Measurements from ENCODE around the gene ECE2.

The ECE2 gene

DNA sequence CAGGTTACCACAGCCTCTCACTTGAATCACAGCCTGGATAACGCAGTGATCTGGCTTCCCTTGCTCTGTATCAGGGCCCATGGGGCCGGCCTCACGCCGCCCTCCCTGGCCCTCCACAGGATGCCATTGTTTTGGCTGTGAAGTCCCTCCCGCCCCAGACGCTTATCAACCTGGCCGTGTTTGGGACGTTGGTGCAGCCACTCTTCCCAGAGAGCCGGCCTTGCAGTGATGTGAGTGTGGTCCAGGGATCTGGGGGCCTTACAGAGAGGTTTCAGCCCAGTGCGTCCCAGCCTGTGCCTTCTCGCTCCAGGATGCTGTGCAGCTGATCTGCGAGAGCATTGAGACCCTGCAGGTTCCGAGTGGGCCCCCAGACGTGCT, 39.8 kb upstream of the ECE2 start:
- no peak for TF ChIP-seq ZNF274 (IDR thresholded peaks at IDR 0.05; ENCODE audit: low read depth, low read length)
- H3K4me3 ChIP-seq (ENCODE audit: low read length), result no peak overlapping the region

DNA sequence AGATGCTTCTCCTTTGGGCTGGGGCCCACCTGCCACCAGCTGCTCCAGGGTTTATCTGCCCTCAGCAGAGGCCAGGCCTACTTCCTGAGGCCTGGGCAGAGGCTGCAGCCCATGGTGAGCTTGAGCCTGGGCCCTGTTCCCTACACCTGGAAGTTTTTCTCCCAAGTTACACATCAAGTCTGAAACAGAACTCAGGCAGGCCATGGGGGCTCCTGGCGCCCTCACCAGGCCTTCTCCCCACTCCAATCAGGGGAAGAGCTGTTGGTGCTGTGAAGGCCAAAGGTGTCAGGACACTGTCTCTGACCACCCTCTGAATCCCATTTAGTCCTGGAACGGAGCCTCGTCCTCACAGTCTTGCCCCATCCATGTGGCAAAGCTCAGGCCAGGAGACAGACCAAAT, 39.2 kb upstream of the ECE2 start:
- H3K4me3 ChIP-seq (ENCODE audit: low read length), result no peak overlapping the region
- no peak for TF ChIP-seq ZNF274 (IDR thresholded peaks at IDR 0.05; ENCODE audit: low read depth, low read length)

DNA sequence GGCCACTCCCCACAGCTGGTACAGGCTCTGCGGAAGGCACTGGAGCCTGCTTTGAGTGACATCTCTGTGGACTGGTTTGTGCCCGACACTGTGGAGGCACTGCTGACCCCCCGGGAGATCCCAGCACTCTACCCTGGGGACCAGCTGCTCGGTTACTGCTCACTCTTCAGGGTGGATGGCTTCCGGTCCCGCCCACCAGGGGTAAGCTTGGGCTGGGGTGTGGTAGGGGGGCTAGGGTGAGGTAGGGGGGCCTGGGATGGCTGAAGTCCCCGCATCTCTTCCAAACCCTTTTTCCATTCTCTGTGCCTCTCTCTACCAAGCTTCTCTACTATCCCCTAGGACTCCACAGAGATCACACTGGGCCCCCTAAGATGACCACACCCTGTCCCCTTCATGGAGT, 38.6 kb upstream of the ECE2 start:
- H3K4me3 ChIP-seq (ENCODE audit: low read length), result no peak overlapping the region
- no peak for TF ChIP-seq ZNF274 (IDR thresholded peaks at IDR 0.05; ENCODE audit: low read depth, low read length)

DNA sequence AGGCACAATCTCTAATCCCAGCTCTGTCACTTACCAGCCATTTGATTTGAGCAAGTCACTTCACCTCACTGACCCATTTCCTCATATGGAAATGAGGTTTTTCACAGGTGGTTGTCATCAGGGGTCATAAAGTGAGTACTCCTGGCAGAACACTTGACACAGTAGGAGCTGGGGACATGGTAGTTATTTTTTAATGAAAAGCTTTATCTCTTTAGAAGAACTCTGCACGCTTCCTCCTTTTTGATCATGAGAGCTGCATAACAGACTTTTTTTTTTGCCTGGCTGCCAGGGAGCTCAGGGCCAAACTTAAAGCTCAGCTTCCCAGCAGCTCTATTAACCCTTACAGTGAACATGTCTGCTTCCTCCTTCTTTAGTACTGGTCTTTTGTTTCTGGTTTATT, 38.0 kb upstream of the ECE2 start:
- no peak for TF ChIP-seq ZNF274 (IDR thresholded peaks at IDR 0.05; ENCODE audit: low read depth, low read length)
- H3K4me3 ChIP-seq (ENCODE audit: low read length), result no peak overlapping the region

- no peak for TF ChIP-seq ZNF274 (IDR thresholded peaks at IDR 0.05; ENCODE audit: low read depth, low read length)
- no peak overlapping the region for H3K4me3 ChIP-seq (ENCODE audit: low read length)
These were observed 37.5 kb upstream of the ECE2 start for GRCh38 chr3:184238246-184238818.

- no peak for TF ChIP-seq ZNF274 (IDR thresholded peaks at IDR 0.05; ENCODE audit: low read depth, low read length)
- no peak overlapping the region for H3K4me3 ChIP-seq (ENCODE audit: low read length)
These were observed 36.6 kb upstream of the ECE2 start for GRCh38 chr3:184239221-184239620.

DNA sequence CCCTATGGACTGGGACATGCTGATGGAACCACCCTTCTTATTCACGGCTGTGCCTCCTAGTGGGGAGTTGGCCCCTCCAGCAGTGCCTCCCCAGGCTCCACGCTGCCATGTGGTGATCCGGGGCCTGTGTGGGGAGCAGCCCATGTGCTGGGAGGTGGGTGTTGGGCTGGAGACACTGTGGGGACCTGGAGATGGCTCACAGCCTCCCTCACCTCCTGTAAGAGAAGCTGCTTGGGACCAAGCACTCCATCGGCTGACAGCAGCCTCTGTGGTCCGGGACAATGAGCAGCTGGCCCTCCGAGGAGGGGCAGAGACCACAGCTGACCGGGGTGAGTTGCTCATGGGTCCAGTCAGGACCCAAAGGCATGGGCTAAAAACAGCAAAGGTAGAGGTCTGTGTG, 36.1 kb upstream of the ECE2 start:
- H3K4me3 ChIP-seq (ENCODE audit: low read length), result no peak overlapping the region
- TF ChIP-seq ZNF274 (IDR thresholded peaks at IDR 0.05; ENCODE audit: low read depth, low read length), result no peak

DNA sequence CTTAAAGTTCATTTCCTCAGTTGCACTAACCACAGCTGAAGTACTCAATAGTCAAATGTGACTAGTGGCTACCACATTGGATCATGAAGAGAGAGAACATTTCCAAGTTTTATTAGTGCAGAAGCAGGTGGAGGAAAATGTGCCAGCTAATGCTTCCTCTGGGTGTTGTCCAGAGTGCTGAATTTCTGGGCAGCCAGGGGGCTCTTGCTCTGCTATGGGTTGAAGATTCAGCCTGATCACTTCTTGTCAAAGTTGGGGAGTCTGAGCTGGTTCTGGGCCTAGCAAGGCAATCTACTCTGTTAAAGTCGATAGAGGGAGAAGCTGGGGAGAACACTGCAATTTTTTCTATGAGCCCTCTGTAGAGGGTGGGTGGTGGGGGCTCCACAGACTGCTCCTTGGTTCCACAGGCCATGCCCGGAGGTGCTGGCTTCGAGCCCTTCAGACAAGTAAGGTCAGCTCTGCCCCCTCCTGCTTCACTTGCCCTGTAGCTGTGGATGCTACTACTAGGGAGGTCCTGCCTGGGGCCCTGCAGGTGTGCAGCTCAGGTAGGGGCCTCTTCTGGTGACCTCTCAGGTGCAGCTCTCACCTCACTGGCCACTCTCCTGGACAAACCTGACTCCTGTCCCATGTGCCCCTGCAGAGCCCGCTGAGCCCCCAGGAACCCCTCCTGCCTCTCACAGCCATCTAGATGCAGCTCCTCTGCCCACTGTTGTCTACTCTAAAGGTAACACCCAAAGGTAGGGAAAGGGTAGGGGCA, 35.3 kb upstream of the ECE2 start:
- no peak overlapping the region for H3K4me3 ChIP-seq (ENCODE audit: low read length)
- no peak for TF ChIP-seq ZNF274 (IDR thresholded peaks at IDR 0.05; ENCODE audit: low read depth, low read length)

DNA sequence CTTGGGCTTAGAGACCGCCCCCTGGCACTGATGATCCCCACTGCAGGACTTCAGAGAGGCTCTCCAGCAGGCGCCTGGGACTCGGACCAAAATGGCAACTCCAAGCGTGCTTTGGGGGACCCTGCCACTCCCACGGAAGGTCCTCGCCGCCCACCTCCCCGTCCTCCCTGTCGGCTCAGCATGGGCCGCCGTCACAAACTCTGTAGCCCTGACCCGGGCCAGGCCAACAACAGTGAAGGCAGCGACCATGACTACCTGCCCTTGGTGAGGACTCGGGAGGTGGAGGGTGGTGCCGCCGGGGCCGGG, 34.7 kb upstream of the ECE2 start:
- no peak for TF ChIP-seq ZNF274 (IDR thresholded peaks at IDR 0.05; ENCODE audit: low read depth, low read length)

GRCh38 chr3:184241447-184242296, 34.1 kb upstream of the ECE2 start:
- TF ChIP-seq ZNF274 (IDR thresholded peaks at IDR 0.05; ENCODE audit: low read depth, low read length), result no peak
- H3K4me3 ChIP-seq (ENCODE audit: low read length), result no peak overlapping the region

More for the DNA sequence above, 34.7 kb upstream of the ECE2 start:
- no peak overlapping the region for H3K4me3 ChIP-seq (ENCODE audit: low read length)

DNA sequence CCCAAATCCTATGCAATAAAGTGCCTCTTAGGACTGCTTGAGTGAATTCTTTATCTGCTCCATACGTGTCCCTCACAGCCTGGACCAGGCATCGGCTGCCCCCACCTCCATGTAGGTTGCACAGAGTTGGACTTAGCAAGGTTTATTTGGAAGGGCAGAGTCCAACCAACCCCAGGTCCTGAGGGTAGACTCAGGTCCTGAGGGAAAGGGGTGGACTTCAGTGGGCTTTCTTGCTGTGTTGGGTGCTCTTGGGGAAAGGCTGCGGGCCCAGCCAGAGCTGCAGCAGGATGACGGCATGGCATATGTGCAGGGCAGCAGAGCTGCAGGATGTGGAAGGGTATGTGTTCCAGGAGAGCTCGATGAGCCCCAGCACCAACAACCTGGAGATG, 33.5 kb upstream of the ECE2 start:
- no peak for TF ChIP-seq ZNF274 (IDR thresholded peaks at IDR 0.05; ENCODE audit: low read depth, low read length)
- H3K4me3 ChIP-seq (ENCODE audit: low read length), result no peak overlapping the region

- no peak for TF ChIP-seq ZNF274 (IDR thresholded peaks at IDR 0.05; ENCODE audit: low read depth, low read length)
- H3K4me3 ChIP-seq (ENCODE audit: low read length), result peak within 1 kb of the TSS; percentile 98
These were observed 27.1 kb upstream of the ECE2 start, which contains the start of gene ALG3 for GRCh38 chr3:184248454-184249411. Gene ALG3 (minus strand): TSS chr3:184248962. CDS start chr3:184248940, 22 bp downstream.

- H3K4me3 ChIP-seq (ENCODE audit: low read length), result peak within 1 kb of the TSS; percentile 98
- no peak for TF ChIP-seq ZNF274 (IDR thresholded peaks at IDR 0.05; ENCODE audit: low read depth, low read length)
These were observed 26.2 kb upstream of the ECE2 start, which contains the start of gene EEF1AKMT4 for GRCh38 chr3:184249412-184250166. Gene EEF1AKMT4 (plus strand): TSS chr3:184249672. CDS start chr3:184249695, 23 bp downstream.

All from GM08714 (cell line).